GM12878 (cell line): ENCODE results near the gene GPC6. TPM values are rescaled to one million over a fixed set of nuclear protein-coding genes. Genes with fewer than 3 reads are reported as not detected.

Experiments
- ATAC-seq: fragments of 200-7000 bp; cut with Tn5 transposase; 3 replicates; pipeline ENCODE4 v1.9.1; 2020; ENCODE audit warnings: mild to moderate bottlenecking, moderate library complexity
- BruUV-seq: library from RNA; stranded (reverse); fragments of 400-500 nt; replicated peaks from 2 replicates; lab custom pipeline; 2021; lab: Mats Ljungman, UMichigan
- CTCF ChIA-PET: fragments of 300-600 bp; sonication (Branson Sonifier 250); formaldehyde crosslinking; extraction: SDS; loops from one replicate; lab custom pipeline; 2021; ENCODE audit warnings: inconsistent platforms; lab: Yijun Ruan, JAX
- POLR2A ChIA-PET: fragments of 350-600 bp; formaldehyde crosslinking; extraction: SDS; loops from one replicate; lab custom pipeline; 2021; ENCODE audit warnings: inconsistent platforms; lab: Charles Lee
- RAD21 ChIA-PET: fragments of 300-600 bp; sonication (Branson Sonifier 250); formaldehyde crosslinking; loops from one replicate; lab custom pipeline; 2023; ENCODE audit warnings: antibody characterized with exemption; ENCODE audit not compliant: unreplicated experiment; lab: Charles Lee
- SMC1A ChIA-PET: fragments of 300-600 bp; sonication (Branson Sonifier 250); formaldehyde crosslinking; loops from one replicate; lab custom pipeline; 2023; ENCODE audit not compliant: unreplicated experiment, uncharacterized antibody; lab: Charles Lee
- DNase-seq: peaks from one replicate; pipeline ENCODE4 v3.0.0-alpha.2; 2011; ENCODE audit warnings: low read depth, low spot score
- FAIRE-seq: peaks from 3 replicates; lab custom pipeline; 2011; peaks lifted over from hg19 to GRCh38; lab: Jason Lieb, UNC
- H2AFZ ChIP-seq: 2 replicates; pipeline ENCODE4 v1.6.0; 2011; ENCODE audit warnings: low read depth, low read length, control low read depth; ENCODE audit not compliant: control insufficient read depth
- H3K27ac ChIP-seq: 2 replicates; pipeline ENCODE4 v1.5.1; 2011; ENCODE audit warnings: control low read depth; ENCODE audit not compliant: control insufficient read depth, insufficient read depth
- H3K27me3 ChIP-seq, 2 experiments: replicated peaks in 1 of 2; 2 replicates each; pipeline versions ENCODE4 v1.6.0 to v1.6.1; 2011; ENCODE audit warnings: low read length in 1 of 2; ENCODE audit not compliant: control insufficient read depth in 2 of 2, insufficient read depth in 2 of 2
- H3K36me3 ChIP-seq, 2 experiments: 2 replicates each; pipeline ENCODE4 v1.5.1; 2011; ENCODE audit warnings: low read length in 1 of 2; ENCODE audit not compliant: control insufficient read depth in 2 of 2, insufficient read depth in 2 of 2
- H3K4me1 ChIP-seq: 2 replicates; pipeline ENCODE4 v1.6.1; 2011; ENCODE audit warnings: mild to moderate bottlenecking, low read length, moderate library complexity, mixed read lengths; ENCODE audit not compliant: control insufficient read depth, insufficient read depth
- H3K4me2 ChIP-seq: 2 replicates; pipeline ENCODE4 v1.6.0; 2011; ENCODE audit warnings: control low read depth; ENCODE audit not compliant: control insufficient read depth, insufficient read depth
- H3K4me3 ChIP-seq: fragments of 200-600 bp; sonication (generic); 2 replicates; pipeline ENCODE4 v1.5.1; 2016
- H3K79me2 ChIP-seq: 2 replicates; pipeline ENCODE4 v1.6.0; 2011; ENCODE audit warnings: low read length; ENCODE audit not compliant: control insufficient read depth, insufficient read depth
- H3K9ac ChIP-seq: 2 replicates; pipeline ENCODE4 v1.8.0; 2011; ENCODE audit warnings: low read length, control low read depth, mixed read lengths; ENCODE audit not compliant: control insufficient read depth, insufficient read depth
- H3K9me3 ChIP-seq: replicated peaks from 3 replicates; pipeline ENCODE4 v1.5.1; 2011; ENCODE audit warnings: mild to moderate bottlenecking, low read length; ENCODE audit not compliant: control insufficient read depth, insufficient read depth
- H4K20me1 ChIP-seq: 2 replicates; pipeline ENCODE4 v1.6.0; 2011; ENCODE audit not compliant: control insufficient read depth, insufficient read depth
- BACH1 ChIP-seq: fragments of 450-650 bp; IDR thresholded peaks from 2 replicates; pipeline ENCODE4 v1.6.1; 2017; ENCODE audit warnings: mild to moderate bottlenecking, borderline replicate concordance
- FOS ChIP-seq: IDR thresholded peaks from 3 replicates; pipeline ENCODE4 v1.6.1; 2011; ENCODE audit warnings: borderline replicate concordance; ENCODE audit not compliant: insufficient read length; ENCODE audit errors: extremely low read depth
- MEF2B ChIP-seq: fragments of 450-650 bp; IDR thresholded peaks from 2 replicates; pipeline ENCODE4 v1.6.1; 2018; ENCODE audit warnings: mild to moderate bottlenecking, moderate library complexity; ENCODE audit not compliant: partially characterized antibody, poor library complexity, severe bottlenecking
- NKRF ChIP-seq: fragments of 450-650 bp; conservative IDR thresholded peaks from 2 replicates; pipeline ENCODE4 v1.6.1; 2017; ENCODE audit warnings: mild to moderate bottlenecking, moderate library complexity
- SMC3 ChIP-seq: IDR thresholded peaks from 2 replicates; pipeline ENCODE4 v1.6.1; 2011; ENCODE audit warnings: low read length, improper control_type of control experiment, borderline replicate concordance
- SRF ChIP-seq, 2 experiments: IDR thresholded peaks; 2 replicates each; pipeline ENCODE4 v1.6.1; 2011; ENCODE audit warnings: low read depth in 2 of 2, low read length in 2 of 2, mild to moderate bottlenecking in 1 of 2, moderate library complexity in 1 of 2
- WGBS: methylation state at CpG from one replicate; pipeline ENCODE4 v1.1.6; 2016; ENCODE audit warnings: low lambda C conversion rate; ENCODE audit not compliant: insufficient replicate concordance, insufficient coverage; ENCODE audit errors: missing lambda C conversion rate; 5-methylcytosine and 5-hydroxymethylcytosine counted together
- in situ Hi-C: fragments of 300-500 bp; cut with MboI; formaldehyde crosslinking; loops from 9 replicates; pipeline ENCODE4 v1.14.3; 2018; ENCODE audit warnings: mixed read lengths
- intact Hi-C: fragments of 100-400 bp; cut with micrococcal nuclease; formaldehyde crosslinking; loops from one replicate; pipeline ENCODE4 v1.14.2; 2022; ENCODE audit not compliant: unreplicated experiment
- polyA plus RNA-seq, 11 experiments: library from polyadenylated mRNA; depleted of rRNA in 4 of 11; unstranded in 6 of 11; stranded (reverse) in 5 of 11; fragments of >200 nt; fragmentation: Nextera tagmentation in 4 of 11; fragmentation: Illumina TruSeq in 1 of 11; extraction: Ambion mirVana in 4 of 11; extraction: Trizol in 1 of 11; gene quantifications; 1 replicate in 1 of 11; 2 replicates in 10 of 11; pipeline versions ENCODE4 v1.2.1 to v1.2.3, GENCODE V29; 2011 to 2016; ENCODE audit warnings: inconsistent platforms in 2 of 11, missing spikeins in 2 of 11, low read depth in 1 of 11
- total RNA-seq, 4 experiments: library from RNA; depleted of rRNA in 3 of 4; stranded (reverse); fragments of >200 nt in 3 of 4; fragmentation: Illumina TruSeq in 1 of 4; extraction: Trizol in 1 of 4; gene quantifications; 2 replicates each; pipeline versions ENCODE4 v1.2.1 to v1.2.3, GENCODE V29; 2013 to 2021
- TF ChIP-seq, protein P1 (sequence below): fragments of 450-650 bp; IDR thresholded peaks from 2 replicates; pipeline ENCODE4 v1.6.1; 2017; ENCODE audit warnings: antibody characterized with exemption, mild to moderate bottlenecking, moderate library complexity
- TF ChIP-seq, protein P2 (sequence below): fragments of 450-650 bp; formaldehyde crosslinking; IDR thresholded peaks from 2 replicates; pipeline ENCODE4 v1.4.0; 2020; ENCODE audit warnings: mild to moderate bottlenecking, moderate library complexity

GPC6 gene
- total and polyA plus RNA-seq, 10 of the 15 experiments (the other 5 are each of a cell fraction or from before 2014, with no cell fraction given) = 0.03 to 0.04 (median 0.03) TPM; not detected in 7

GRCh38 chr13:93673885-93674284, 447.3 kb downstream of the GPC6 start:
- Histone ChIP-seq H3K4me2 (no peak overlapping the region), H3K36me3 (no peaks in the 10 kb centered on the region), H2AFZ (no peak overlapping the region), H3K79me2 (no peaks in the 10 kb centered on the region), H3K9me3 (no peaks in the 10 kb centered on the region), H3K27ac (no peak overlapping the region), H3K4me1 (no peaks in the 10 kb centered on the region)
- no TSS peak for BruUV-seq
- DNase-seq (no peak), FAIRE-seq (no peak), ATAC-seq (no peak)
- CTCF ChIA-PET = no interaction called here
- in situ Hi-C loops (no loop called here), intact Hi-C loops (no loop called here)
- RAD21 ChIA-PET = no interaction called here
- POLR2A ChIA-PET = no interaction called here
- TF ChIP-seq SRF (IDR thresholded peaks at IDR 0.05; ENCODE audit: low read depth in 2 of 2, low read length in 2 of 2) = no peak
- TF ChIP-seq, all 136 proteins: peak for 0
- Histone ChIP-seq H4K20me1 (no peaks in the 10 kb centered on the region), H3K4me3 (no peak overlapping the region), H3K27me3 (no peaks in the 10 kb centered on the region), H3K9ac (no peak overlapping the region)
- SMC1A ChIA-PET = no interaction called here
- WGBS = 36% methylated on average over 3 of the region's 3 CpGs

- Histone ChIP-seq H3K4me3 (no peak overlapping the region), H3K9ac (no peak overlapping the region), H4K20me1 (no peaks in the 10 kb centered on the region), H3K79me2 (no peaks in the 10 kb centered on the region), H3K4me1 (no peaks in the 10 kb centered on the region), H3K36me3 (no peaks in the 10 kb centered on the region), H3K27me3 (no peaks in the 10 kb centered on the region), H3K9me3 (no peaks in the 10 kb centered on the region), H3K4me2 (no peak overlapping the region), H3K27ac (no peak overlapping the region), H2AFZ (no peak overlapping the region)
- CTCF ChIA-PET = no interaction called here
- 33% methylated on average over 3 of the region's 3 CpGs for WGBS
- intact Hi-C loops (no loop called here), in situ Hi-C loops (no loop called here)
- RAD21 ChIA-PET = no interaction called here
- no peak for ATAC-seq
- FAIRE-seq = no peak
- SMC1A ChIA-PET = no interaction called here
- DNase-seq = no peak
- no TSS peak for BruUV-seq
- POLR2A ChIA-PET = no interaction called here
- TF ChIP-seq SMC3 (no peak), MEF2B (no peak), NKRF (no peak), BACH1 (no peak), FOS (no peak)
- TF ChIP-seq, protein P1, sequence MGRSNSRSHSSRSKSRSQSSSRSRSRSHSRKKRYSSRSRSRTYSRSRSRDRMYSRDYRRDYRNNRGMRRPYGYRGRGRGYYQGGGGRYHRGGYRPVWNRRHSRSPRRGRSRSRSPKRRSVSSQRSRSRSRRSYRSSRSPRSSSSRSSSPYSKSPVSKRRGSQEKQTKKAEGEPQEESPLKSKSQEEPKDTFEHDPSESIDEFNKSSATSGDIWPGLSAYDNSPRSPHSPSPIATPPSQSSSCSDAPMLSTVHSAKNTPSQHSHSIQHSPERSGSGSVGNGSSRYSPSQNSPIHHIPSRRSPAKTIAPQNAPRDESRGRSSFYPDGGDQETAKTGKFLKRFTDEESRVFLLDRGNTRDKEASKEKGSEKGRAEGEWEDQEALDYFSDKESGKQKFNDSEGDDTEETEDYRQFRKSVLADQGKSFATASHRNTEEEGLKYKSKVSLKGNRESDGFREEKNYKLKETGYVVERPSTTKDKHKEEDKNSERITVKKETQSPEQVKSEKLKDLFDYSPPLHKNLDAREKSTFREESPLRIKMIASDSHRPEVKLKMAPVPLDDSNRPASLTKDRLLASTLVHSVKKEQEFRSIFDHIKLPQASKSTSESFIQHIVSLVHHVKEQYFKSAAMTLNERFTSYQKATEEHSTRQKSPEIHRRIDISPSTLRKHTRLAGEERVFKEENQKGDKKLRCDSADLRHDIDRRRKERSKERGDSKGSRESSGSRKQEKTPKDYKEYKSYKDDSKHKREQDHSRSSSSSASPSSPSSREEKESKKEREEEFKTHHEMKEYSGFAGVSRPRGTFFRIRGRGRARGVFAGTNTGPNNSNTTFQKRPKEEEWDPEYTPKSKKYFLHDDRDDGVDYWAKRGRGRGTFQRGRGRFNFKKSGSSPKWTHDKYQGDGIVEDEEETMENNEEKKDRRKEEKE = no peak
- TF ChIP-seq, protein P2, sequence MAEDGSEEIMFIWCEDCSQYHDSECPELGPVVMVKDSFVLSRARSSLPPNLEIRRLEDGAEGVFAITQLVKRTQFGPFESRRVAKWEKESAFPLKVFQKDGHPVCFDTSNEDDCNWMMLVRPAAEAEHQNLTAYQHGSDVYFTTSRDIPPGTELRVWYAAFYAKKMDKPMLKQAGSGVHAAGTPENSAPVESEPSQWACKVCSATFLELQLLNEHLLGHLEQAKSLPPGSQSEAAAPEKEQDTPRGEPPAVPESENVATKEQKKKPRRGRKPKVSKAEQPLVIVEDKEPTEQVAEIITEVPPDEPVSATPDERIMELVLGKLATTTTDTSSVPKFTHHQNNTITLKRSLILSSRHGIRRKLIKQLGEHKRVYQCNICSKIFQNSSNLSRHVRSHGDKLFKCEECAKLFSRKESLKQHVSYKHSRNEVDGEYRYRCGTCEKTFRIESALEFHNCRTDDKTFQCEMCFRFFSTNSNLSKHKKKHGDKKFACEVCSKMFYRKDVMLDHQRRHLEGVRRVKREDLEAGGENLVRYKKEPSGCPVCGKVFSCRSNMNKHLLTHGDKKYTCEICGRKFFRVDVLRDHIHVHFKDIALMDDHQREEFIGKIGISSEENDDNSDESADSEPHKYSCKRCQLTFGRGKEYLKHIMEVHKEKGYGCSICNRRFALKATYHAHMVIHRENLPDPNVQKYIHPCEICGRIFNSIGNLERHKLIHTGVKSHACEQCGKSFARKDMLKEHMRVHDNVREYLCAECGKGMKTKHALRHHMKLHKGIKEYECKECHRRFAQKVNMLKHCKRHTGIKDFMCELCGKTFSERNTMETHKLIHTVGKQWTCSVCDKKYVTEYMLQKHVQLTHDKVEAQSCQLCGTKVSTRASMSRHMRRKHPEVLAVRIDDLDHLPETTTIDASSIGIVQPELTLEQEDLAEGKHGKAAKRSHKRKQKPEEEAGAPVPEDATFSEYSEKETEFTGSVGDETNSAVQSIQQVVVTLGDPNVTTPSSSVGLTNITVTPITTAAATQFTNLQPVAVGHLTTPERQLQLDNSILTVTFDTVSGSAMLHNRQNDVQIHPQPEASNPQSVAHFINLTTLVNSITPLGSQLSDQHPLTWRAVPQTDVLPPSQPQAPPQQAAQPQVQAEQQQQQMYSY (CRISPR knock-in tag) = no peak
These were observed 447.7 kb downstream of the GPC6 start for GRCh38 chr13:93674337-93674755.
